Caco-2 (cell line): ENCODE measurements around the gene UNC5A. TPM values are rescaled to one million over a fixed set of nuclear protein-coding genes. Genes with fewer than 3 reads are reported as not detected.

ENCODE experiments used
- BruUV-seq: library from RNA; stranded (reverse); fragments of 400-500 nt; replicated peaks from 2 replicates; lab custom pipeline; 2021; lab: Mats Ljungman, UMichigan
- CTCF ChIA-PET: fragments of 300-600 bp; sonication (Branson Sonifier 250); formaldehyde crosslinking; loops from one replicate; lab custom pipeline; 2022; ENCODE audit warnings: antibody characterized with exemption; lab: Charles Lee
- POLR2A ChIA-PET: fragments of 300-600 bp; sonication (Branson Sonifier 250); formaldehyde crosslinking; loops from one replicate; lab custom pipeline; 2022; ENCODE audit warnings: antibody characterized with exemption; lab: Charles Lee
- DNase-seq, 2 experiments: peaks; one replicate each; pipeline versions ENCODE4 v3.0.0 to v3.0.0-alpha.2; 2020 to 2022
- H3K27me3 ChIP-seq: replicated peaks from 2 replicates; pipeline ENCODE4 v1.6.0; 2011; ENCODE audit warnings: low read length; ENCODE audit not compliant: control insufficient read depth, insufficient read depth
- H3K36me3 ChIP-seq: 2 replicates; pipeline ENCODE4 v1.5.1; 2011; ENCODE audit warnings: low read length; ENCODE audit not compliant: control insufficient read depth, insufficient read depth
- H3K4me1 ChIP-seq: fragments of 250-450 bp; sonication (Bioruptor Pico); 2 replicates; pipeline ENCODE4 v1.5.1; 2020; ENCODE audit warnings: mild to moderate bottlenecking
- H3K4me3 ChIP-seq: 2 replicates; pipeline ENCODE4 v1.5.1; 2011; ENCODE audit warnings: low read depth, mild to moderate bottlenecking, control low read depth, low read length
- H3K9me3 ChIP-seq: fragments of 250-450 bp; sonication (Bioruptor Pico); 2 replicates; pipeline ENCODE4 v1.5.1; 2020; ENCODE audit warnings: mild to moderate bottlenecking, moderate library complexity
- H3K27ac Mint-ChIP-seq: one replicate; pipeline ENCODE4 v1.8.0; 2022; ENCODE audit warnings: mixed read lengths; ENCODE audit not compliant: unreplicated experiment
- H3K27me3 Mint-ChIP-seq: one replicate; pipeline ENCODE4 v1.8.0; 2022; ENCODE audit warnings: mixed read lengths; ENCODE audit not compliant: insufficient read depth, unreplicated experiment
- H3K36me3 Mint-ChIP-seq: one replicate; pipeline ENCODE4 v1.8.0; 2022; ENCODE audit warnings: mild to moderate bottlenecking, mixed read lengths; ENCODE audit not compliant: insufficient read depth, unreplicated experiment
- H3K4me1 Mint-ChIP-seq: one replicate; pipeline ENCODE4 v1.8.0; 2022; ENCODE audit warnings: low read depth, mixed read lengths; ENCODE audit not compliant: unreplicated experiment
- H3K4me3 Mint-ChIP-seq: one replicate; pipeline ENCODE4 v1.8.0; 2022; ENCODE audit warnings: mild to moderate bottlenecking, moderate library complexity, mixed read lengths; ENCODE audit not compliant: unreplicated experiment
- H3K9me3 Mint-ChIP-seq: one replicate; pipeline ENCODE4 v1.8.0; 2022; ENCODE audit warnings: mixed read lengths; ENCODE audit not compliant: unreplicated experiment
- CTCF ChIP-seq, 2 experiments: fragments of 200-600 bp in 1 of 2; IDR thresholded peaks; 1 replicate in 1 of 2; 2 replicates in 1 of 2; pipeline versions ENCODE4 v1.5.1 to v1.8.0; 2011 to 2022; ENCODE audit warnings: antibody characterized with exemption in 1 of 2, control low read depth in 1 of 2, inconsistent platforms in 1 of 2, low read depth in 1 of 2, low read length in 1 of 2, mild to moderate bottlenecking in 1 of 2, moderate library complexity in 1 of 2; ENCODE audit not compliant: insufficient read depth in 1 of 2, severe bottlenecking in 1 of 2, unreplicated experiment in 1 of 2
- intact Hi-C: fragments of 100-400 bp; cut with micrococcal nuclease; formaldehyde crosslinking; loops from one replicate; pipeline ENCODE4 v1.10.0; 2022; ENCODE audit not compliant: unreplicated experiment
- total RNA-seq: library from RNA; stranded (reverse); gene quantifications from 2 replicates; pipeline ENCODE4 v1.2.3, GENCODE V29; 2022

Gene UNC5A
- total RNA-seq, 1 experiment from 2014 or later, result not detected

GRCh38 chr5:176906126-176906525, 95.8 kb downstream of the UNC5A start:
- H3K4me1 ChIP-seq, result peaks cover 10% of the 10 kb centered on the region; the same call in 1 of the 2 replicates
- H3K4me3 ChIP-seq, result no peak overlapping the region
- Mint-ChIP-seq H3K4me1 (no peaks in the 10 kb centered on the region), H3K27ac (no peak overlapping the region), H3K36me3 (peaks cover 66% of the 10 kb centered on the region), H3K27me3 (no peaks in the 10 kb centered on the region), H3K9me3 (no peaks in the 10 kb centered on the region), H3K4me3 (no peak overlapping the region)
- no peak for DNase-seq
- BruUV-seq, result no TSS peak
- POLR2A ChIA-PET, result no interaction called here
- H3K27me3 ChIP-seq, result no peaks in the 10 kb centered on the region
- peaks cover 10% of the 10 kb centered on the region for H3K36me3 ChIP-seq
- intact Hi-C loops, result no loop called here
- H3K9me3 ChIP-seq, result no peaks in the 10 kb centered on the region
- no peak for TF ChIP-seq CTCF (IDR thresholded peaks at IDR 0.05; ENCODE audit: insufficient read depth in 1 of 2, low read depth in 1 of 2, low read length in 1 of 2, severe bottlenecking in 1 of 2, unreplicated experiment in 1 of 2)
- CTCF ChIA-PET, result no interaction called here

GRCh38 chr5:176906796-176907195, 96.4 kb downstream of the UNC5A start:
- Histone ChIP-seq H3K36me3 (peaks cover 10% of the 10 kb centered on the region), H3K27me3 (no peaks in the 10 kb centered on the region), H3K9me3 (no peaks in the 10 kb centered on the region), H3K4me1 (peaks cover 10% of the 10 kb centered on the region; the same call in 1 of the 2 replicates), H3K4me3 (no peak overlapping the region)
- H3K9me3 Mint-ChIP-seq, result no peaks in the 10 kb centered on the region
- H3K36me3 Mint-ChIP-seq, result peaks cover 59% of the 10 kb centered on the region
- intact Hi-C loops, result no loop called here
- H3K27ac Mint-ChIP-seq, result no peak overlapping the region
- CTCF ChIA-PET, result no interaction called here
- no peak for TF ChIP-seq CTCF (IDR thresholded peaks at IDR 0.05; ENCODE audit: insufficient read depth in 1 of 2, low read depth in 1 of 2, low read length in 1 of 2, severe bottlenecking in 1 of 2, unreplicated experiment in 1 of 2)
- no TSS peak for BruUV-seq
- no peaks in the 10 kb centered on the region for H3K4me1 Mint-ChIP-seq
- H3K4me3 Mint-ChIP-seq, result no peak overlapping the region
- H3K27me3 Mint-ChIP-seq, result no peaks in the 10 kb centered on the region
- POLR2A ChIA-PET, result no interaction called here
- no peak for DNase-seq

- POLR2A ChIA-PET, result no interaction called here
- no peak for TF ChIP-seq CTCF (IDR thresholded peaks at IDR 0.05; ENCODE audit: insufficient read depth in 1 of 2, low read depth in 1 of 2, low read length in 1 of 2, severe bottlenecking in 1 of 2, unreplicated experiment in 1 of 2)
- H3K4me3 ChIP-seq, result no peak overlapping the region
- Mint-ChIP-seq H3K4me3 (no peak overlapping the region), H3K36me3 (peaks cover 49% of the 10 kb centered on the region), H3K9me3 (no peaks in the 10 kb centered on the region), H3K27me3 (no peaks in the 10 kb centered on the region), H3K4me1 (no peaks in the 10 kb centered on the region), H3K27ac (no peak overlapping the region)
- intact Hi-C loops, result no loop called here
- CTCF ChIA-PET, result no interaction called here
- H3K27me3 ChIP-seq, result no peaks in the 10 kb centered on the region
- H3K4me1 ChIP-seq, result peaks cover 10% of the 10 kb centered on the region; the same call in 1 of the 2 replicates
- no peaks in the 10 kb centered on the region for H3K9me3 ChIP-seq
- peaks cover 8% of the 10 kb centered on the region for H3K36me3 ChIP-seq
- no TSS peak for BruUV-seq
- no peak for DNase-seq
Observed at GRCh38 chr5:176908675-176909368, 98.5 kb downstream of the UNC5A start.
